Inferior parietal cortex (tissue), 1 donor: ENCODE results near the gene PTPRU.
"Not testable (repeated sequence)": the region's sequence is repeated elsewhere in the genome, so short reads cannot be mapped to it uniquely, and the experiment has no call there.

Source experiments
- DNase-seq: peaks from one replicate; pipeline ENCODE4 v3.0.0-alpha.2; 2016; ENCODE audit errors: extremely low spot score

The PTPRU gene

GRCh38 chr1:29222260-29222659 is 14.1 kb upstream of the PTPRU start:
- DNase-seq: not testable (repeated sequence)

DNA sequence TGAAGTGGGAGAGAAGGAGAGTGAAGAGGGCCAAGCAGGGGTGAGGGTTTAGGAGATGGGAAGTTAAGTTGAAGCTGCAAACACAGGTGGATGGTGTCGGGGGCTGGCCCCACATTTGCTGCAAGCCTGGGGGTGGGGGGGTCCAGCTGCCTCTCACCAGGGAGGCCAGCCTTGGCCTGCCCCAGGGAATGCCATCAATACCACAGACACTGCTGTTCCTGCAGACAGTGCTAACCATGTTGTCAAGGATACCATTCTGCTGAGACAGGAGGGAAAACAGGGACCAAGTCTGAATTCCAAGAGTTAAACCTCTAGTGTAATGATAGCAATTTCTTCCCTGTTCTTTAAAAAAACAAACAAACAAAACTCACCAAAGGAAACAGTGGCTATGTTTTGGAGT is 13.6 kb upstream of the PTPRU start:
- DNase-seq: no peak

DNA sequence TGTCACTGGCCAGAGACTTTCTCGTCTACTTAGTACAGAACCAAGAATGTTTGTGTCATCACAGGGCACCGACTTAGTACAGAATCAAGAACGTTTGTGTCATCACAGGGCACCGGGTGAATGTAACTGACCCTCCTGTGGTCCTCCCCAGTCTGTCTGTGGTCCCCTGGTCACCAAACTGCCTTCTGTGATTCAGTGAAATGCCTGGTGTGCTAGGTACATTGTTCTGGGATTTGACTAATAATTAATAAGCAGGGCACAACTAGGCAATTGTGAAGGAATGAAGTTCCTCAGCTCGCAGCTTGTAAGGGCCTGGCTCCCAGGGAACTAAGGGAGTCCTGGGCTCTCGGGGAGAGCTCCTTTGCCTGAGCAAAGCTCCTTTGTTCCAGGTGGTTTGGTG is 12.8 kb upstream of the PTPRU start:
- DNase-seq: no peak

DNA sequence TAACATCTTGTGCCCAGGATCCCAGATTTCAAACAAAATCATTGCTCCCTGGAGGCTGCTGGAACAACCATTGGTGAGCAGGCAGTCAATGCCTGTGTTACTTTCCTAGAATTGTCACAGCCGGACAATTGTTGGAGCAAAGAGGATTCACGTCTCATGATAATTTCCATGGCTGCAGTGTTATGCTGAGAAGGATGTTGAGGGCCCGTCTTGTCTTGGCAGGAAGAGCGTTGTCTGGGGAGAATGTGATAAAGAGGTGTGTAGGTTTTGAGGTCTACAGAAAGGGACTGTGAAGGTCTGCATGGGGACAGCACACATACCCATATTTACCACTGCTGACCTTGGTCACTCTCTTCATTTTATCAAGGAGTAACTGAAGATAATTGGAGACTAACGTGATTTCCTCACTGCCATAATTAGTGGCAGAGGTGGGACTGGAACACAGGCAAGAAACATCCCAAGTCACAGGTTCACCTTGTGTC is 11.9 kb upstream of the PTPRU start:
- no peak for DNase-seq

- DNase-seq: no peak
Measured at GRCh38 chr1:29225361-29225760, 11.0 kb upstream of the PTPRU start.

- no peak for DNase-seq
Measured at GRCh38 chr1:29227511-29227910, 8.8 kb upstream of the PTPRU start.

DNA sequence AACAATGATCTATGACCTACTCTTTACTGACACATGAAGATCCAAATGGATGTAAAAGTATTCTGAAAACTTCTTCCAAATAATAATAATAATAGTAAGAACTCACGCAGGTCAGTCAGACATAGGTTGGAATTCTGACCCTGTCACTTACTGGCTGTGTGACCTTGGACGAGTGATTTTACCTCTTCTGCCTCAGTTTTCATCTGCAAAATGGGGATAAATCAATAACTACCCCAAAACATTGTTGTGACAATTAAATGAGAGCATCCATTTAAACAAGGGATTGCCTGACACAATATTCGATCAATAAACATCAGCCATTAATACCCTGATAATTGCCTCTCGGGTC is 6.1 kb upstream of the PTPRU start:
- no peak for DNase-seq

DNA sequence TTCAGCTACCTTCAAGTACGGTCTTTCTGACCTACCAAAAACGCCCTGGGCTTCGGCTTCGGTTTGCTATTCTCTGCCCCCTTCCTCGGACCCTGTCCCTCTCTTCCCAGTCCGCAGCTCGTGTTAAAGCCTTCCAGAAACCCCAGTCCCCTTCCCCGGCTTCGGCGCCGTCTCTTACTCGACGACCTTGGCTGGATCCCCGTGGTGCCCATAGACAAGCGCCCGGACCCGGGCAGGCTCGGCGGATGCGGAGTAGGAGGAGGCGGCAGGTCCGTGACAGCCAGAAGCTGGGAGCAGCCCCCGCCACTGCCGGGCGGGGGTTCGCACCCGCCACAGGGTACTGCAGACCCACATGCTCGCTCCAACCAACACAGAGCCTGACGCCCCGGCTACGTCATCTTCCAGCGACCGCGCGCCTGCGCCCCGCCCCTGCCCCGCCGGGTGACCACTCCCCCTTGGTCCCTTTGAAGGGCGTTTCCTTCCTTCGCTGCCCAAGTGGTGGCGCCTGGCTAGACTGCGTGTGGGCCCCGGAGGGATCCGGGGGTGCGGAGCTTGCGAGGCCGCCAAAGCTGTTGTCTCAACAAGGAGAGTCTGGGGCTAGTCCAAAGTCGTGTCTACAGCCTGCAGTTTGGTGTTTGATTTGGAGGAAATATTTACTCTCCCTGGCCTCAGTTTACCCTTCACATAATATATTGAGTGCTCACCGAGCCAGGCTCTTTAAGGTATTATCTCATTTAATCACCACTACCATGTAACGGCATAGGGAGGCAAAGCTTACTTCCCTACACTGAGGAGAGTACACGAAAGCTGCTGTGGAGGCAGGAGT is 5.6 kb upstream of the PTPRU start, which contains the start of gene MECR:
Gene MECR (minus strand): TSS at position 382 of the 826 bp plus-strand sequence. CDS start 28 bp downstream, at position 354.
- peak; percentile 94 for DNase-seq

DNA sequence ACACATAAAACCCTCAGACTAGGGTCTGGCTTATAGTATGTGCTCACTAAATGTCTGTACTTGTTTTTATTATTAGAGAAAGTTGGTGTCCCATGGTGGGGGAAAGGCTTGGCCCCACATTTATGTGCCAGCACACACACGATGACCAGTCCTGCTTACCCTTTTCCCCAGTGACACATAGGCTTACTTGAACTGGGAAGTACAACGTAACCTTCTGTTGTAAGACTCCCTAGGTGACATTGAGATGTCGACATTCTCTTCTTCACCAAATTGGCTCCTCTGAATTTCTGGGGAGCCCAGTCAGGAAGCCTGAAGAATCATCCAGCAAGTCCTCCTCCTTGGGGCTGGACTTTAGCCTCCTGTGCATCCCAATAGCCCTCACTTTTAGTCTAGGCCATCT is 3.9 kb upstream of the PTPRU start:
- no peak for DNase-seq

DNA sequence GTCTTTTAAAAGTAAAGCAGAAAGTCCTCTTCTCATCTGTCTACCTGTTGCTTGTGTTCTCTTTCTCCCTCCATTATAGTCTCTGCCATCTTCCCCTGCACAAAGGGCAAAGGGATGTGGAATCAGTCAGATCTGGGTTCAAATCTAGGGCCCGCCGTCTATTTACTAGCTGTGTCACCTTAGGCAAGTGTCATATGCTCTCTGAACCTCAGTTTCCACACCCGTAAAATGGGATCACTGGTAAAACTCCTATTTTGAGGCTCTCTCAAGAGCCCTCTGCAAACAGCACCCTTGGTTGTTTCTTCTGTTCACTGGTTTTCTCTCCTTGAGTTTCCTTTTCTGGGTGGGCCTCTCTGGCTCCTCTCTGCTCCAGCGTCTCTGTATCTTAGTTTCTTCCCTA is 2.6 kb upstream of the PTPRU start:
- DNase-seq: no peak

DNA sequence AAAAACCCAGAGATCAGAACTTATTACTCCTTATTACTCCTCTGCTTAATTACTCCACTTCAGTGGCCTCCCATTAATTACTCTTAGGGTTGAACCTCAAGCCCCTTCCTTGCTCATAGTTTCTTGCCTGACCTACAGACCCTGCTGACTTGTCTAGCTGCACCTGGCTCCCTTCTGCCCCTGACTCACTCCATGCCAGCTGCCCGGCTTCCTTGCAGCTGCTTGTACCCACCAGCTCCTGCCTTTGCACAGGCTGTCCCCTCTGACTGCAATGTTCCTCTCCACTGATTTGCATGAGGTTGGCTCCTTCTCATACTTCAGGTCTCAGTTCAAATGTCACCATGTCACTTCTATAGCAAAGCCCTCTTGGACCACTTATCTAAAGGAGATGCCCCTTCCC is 1.9 kb upstream of the PTPRU start:
- no peak for DNase-seq

- DNase-seq: not testable (repeated sequence)
Measured at GRCh38 chr1:29234881-29235280, 1.4 kb upstream of the PTPRU start.

DNA sequence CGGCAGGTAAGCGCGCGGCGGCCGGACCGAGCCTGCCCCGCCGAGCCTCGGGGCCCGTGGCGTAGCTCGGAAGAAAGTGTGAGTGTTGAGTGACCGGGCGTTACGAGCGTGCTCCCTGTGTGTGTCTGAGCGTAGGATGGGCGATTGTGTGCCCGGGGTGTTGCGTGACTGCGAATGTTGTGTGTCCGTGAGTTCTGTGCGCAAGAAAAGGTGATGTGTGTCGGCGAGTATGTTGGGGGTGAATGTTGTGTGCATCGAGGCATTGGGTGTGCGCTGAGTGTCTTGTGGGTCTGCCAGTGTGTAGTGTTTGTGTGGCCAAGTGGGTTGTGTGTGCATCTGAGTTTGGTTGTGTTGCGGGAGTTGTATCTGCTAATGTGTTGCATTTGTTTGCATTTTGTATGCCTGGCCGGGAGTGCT is 398 bp downstream of the PTPRU start:
- no peak for DNase-seq

- no peak for DNase-seq
Measured at GRCh38 chr1:29237129-29237821, 953 bp downstream of the PTPRU start.

GRCh38 chr1:29237852-29238619 is 1.7 kb downstream of the PTPRU start:
- no peak for DNase-seq

GRCh38 chr1:29238620-29239002 is 2.3 kb downstream of the PTPRU start:
- DNase-seq: no peak

DNA sequence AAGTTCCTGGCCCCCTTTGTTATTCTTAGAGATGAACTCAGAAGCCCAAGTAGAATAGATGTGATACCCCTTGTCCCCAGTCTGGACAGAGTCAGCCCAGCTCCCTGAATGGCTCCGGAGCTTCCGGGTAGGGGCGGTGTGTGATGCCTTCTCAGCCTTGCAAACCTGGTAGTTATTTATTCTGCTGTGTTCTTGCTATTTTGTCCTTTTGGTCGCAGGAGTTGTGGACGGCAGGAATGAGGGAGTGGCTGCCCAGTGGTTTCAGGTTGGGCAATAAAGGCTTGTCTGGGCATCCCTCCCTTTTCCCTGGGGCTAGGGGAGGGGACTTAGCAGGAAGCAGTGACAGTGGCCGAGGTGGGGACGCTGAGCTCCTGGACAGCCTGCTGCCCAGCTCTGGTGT is 2.8 kb downstream of the PTPRU start:
- DNase-seq: no peak

- no peak for DNase-seq
Measured at GRCh38 chr1:29240400-29240837, 4.1 kb downstream of the PTPRU start.

- no peak for DNase-seq
Measured at GRCh38 chr1:29240986-29241385, 4.7 kb downstream of the PTPRU start.

DNA sequence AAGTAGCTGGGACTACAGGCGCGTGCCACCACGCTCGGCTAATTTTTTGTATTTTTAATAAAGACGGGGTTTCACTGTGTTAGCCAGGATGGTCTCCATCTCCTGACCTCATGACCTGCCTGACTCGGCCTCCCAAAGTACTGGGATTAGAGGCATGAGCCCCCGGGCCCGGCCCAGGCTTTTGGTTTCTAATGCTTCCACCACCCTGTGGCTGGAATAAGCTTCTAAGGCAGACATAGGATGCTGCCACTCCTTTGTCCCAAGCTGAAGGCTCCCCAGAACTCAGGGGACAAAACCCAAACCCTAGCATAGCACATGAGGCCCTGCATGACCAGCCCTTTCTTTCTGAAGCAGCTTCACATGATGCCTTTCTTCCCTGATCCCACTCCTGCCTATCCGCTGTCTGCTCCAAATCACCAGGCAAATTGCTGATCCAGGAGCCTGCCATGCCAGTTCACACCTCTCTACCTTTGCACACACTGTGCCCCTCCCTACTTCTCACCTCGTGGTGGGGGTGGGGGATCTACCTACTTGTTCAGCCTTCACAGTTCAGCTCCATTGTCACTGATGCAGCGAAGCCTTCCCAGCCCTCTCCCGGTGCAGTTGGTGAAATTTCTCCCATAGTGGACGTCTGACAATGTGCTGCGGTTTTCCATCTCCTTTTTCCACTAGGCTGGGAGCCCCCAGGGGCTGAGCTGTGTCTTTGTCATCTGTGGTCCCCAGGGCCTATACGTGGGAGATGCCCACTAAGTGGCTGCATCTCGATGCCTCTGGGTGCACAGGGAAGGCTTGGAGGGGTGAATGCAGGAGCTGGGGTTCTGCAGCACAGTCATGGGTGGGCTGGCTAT is 6.9 kb downstream of the PTPRU start:
- no peak for DNase-seq

DNA sequence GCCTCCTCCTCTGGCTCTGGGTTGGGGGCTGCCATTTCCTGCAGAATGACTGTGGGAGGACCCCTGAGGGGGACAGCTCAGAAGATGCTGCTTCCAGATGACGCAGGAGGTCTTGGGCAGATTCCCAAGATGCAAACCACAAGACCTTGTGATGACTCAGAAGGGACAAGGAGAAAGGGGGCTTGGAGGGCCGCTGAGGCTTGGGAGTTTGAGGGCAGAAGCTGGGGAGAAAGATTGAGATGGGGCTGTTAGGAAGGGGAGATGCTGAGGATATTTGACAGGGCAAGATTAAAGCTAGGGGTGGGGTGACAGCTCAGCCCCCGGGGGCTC is 7.5 kb downstream of the PTPRU start:
- no peak for DNase-seq

- DNase-seq: no peak
Measured at GRCh38 chr1:29245261-29245660, 8.9 kb downstream of the PTPRU start.
